HG03135 (cell line): ENCODE results near the gene RNLS.
A peak's percentile ranks its signal among the peaks of the same experiment; 100 is the strongest.

ENCODE experiments used
- ATAC-seq: cut with Tn5 transposase; IDR thresholded peaks from one replicate; pipeline ENCODE4 v1.9.1; 2021; ENCODE audit warnings: mild to moderate bottlenecking, moderate library complexity; ENCODE audit not compliant: unreplicated experiment

The RNLS gene

DNA sequence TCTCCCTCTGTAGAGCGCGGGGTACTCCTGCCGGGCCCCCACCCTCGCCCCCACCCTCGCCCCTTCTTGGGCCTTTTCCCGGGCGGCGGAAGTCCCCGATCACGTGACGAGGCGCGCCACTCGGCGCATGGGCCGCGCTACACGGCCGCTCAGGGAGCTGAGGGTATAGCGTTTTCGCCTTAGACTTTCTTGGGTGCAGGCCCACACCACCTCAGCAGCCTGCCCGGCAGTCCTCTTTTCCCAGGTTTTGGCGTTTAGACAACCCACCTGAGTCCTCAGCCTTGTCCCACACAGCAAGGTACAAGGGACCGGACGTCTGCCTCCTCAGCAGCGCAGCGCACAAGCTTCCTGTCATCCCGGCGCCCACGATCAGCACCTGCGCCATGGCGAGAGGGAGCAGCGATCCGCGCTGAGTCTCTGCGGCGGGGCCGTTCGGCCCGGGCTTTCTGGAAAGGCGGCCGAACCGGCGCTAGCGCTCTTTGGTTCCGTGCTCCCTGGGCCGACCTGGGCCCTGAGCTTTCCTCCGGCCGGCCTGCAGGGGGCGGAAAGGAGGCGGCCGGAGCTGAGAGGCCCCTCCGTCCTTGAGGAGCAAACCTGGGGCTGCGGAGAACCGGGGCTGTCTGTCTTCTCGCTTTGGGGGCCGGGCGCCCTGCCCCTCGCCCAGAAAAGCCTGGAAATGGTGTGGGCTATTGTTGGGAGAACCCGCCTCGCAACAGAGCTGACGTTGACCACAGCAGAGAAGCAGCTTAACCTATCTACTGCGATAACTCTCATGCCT is at the start of gene RNLS:
TSS of gene RNLS (minus strand) at position 513 of the 778 bp plus-strand sequence.
- peak; percentile 85 for ATAC-seq

DNA sequence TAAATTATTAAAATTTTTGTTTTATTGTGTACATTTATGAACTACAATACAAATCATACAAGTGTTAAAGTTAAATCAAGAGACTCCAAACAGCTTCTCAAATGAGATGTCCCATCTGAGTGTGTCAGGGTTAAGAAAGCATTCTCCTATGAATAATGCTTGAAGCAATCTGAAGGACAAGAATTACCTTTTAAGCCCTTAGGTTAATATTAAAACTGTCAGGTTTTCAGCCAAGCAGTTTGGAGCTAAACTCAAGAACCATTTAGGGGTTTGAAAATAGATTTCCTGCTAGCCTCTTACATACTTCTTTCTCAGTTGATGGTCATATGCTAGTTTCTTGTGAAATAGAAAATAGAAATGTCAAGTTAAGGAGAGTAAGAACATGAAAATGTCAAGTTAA is 41.7 kb upstream of the RNLS start:
- ATAC-seq = no peak

DNA sequence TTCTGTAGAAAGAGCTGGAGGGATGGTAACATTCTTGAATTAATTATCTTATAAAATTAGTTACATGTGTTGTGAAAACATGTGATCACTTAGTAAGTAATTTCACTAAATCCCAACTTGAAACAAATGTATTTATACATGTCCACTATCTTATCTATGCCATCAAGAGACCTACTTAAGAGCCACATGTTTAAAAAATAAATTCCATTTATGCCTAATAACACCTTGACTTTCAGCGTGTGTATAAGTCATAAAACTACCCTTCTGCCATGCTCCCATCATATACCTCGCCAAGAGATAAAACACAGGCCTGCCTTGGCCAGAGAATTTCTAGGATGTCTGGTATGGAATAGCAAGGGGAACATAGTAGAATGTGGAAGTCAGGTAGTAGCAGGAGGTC is 40.7 kb upstream of the RNLS start:
- ATAC-seq = no peak

DNA sequence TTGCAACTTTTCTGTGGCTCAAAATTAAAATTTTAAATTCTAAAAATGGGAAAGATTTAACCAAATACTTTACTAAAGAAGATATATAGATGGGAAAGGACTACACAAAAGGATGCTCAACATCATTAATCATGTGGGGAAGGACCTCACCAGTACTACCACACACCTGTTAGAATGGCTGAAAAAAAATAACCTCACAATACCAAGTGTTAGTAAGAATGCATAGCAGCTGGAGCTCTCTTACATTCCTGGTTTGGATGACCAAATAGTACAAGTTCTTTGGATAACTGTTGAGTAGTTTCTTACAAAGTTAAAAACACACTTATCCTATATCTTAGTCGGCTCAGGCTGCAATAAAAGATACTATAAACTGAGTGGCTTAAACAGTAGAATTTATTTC is 37.3 kb upstream of the RNLS start:
- ATAC-seq = no peak

DNA sequence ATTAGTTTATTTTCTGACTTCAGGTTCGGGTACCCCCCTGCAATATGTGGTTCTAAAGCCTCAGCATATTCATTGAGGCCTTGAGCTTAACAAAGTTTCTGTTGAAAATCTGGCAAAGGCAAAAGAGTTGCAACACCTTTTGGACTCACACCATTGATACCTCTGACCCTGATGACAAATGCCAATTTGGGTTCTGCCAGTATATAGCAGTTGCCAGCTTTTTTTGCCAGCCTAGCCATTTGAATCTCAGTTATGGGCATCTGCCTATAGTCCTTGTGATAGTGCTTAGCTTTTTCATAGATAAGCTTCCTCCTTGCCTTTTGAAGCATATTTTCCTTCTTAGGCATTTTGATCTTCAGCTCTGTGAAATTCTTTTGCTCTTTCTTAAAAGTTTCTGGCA is 35.4 kb upstream of the RNLS start:
- no peak for ATAC-seq

DNA sequence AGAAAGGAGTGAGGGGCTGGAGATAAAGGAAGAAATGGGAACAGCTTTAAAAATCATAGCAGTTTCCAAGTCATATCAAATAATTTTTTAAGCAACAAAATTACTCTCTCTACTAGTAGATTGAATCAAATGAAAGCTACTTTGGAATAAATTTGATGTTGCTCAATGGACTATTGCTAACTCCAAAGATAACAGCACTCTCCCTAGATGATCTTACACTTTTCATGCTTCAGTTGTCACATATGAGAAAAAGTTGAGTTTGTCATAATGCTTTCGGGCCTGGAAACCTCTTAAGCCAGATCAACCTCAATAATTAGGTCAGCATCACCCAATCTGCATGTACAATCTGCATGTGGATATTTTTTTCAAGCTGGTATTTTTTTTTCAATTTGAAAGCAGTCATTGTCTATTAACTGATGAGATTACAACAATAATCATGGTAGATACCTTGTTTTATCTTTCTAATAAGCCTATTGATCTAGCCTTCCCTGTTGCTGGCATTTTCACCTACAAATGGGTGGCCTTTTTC is 34.7 kb upstream of the RNLS start:
- ATAC-seq = no peak

DNA sequence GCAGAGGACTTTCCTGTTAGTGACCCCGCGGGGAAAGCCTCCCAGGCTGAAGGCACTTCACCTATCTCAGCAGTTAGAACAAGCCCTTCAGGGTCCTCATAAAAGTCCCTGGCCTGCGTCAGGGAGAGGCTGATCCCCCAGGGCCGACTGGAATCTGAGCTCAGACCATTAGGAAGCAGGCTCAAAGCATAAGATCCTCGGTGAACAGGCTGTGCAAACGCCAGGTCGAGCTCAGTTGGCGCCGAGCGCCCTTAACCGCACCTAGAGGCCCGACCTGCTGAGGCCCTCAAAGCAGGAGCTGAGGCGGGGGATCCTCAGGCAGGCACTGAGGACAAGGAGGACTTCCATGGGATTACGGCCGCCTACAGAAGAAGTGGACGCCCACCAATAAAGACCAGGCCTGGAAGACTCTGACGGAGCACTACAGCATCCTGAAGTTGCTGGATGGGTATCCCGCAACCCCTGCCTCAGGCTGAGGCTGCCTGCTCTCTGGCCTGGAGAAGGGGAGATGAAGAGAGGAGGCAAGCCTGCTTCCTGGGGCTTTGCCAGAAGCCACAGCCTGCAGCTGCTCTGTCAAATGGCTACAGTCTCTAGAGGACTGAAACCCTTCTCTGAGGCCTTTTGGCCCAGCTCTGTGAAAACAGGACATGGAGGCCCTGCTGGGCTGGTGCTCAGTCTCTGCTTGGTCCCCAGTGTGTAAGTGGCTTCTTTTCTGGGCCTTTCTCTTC is 33.3 kb upstream of the RNLS start:
- no peak for ATAC-seq

DNA sequence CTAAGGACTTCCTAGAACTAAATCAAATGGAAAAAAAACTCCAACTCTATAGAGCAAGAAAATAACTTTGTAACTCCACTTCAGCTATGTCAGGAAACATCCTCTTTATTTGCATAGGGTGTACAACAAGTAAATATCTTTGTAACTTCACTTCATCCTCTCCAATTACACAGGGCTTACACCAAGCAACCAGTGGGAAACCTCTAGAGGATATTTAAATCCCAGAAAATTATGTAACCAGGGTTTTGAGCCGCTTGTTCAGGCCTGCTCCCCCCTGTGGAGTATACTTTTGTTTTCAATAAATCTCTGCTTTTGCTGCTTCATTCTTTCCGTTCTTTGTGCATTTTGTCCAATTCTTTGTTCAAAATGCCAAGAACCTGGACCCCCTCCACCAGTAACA is 25.7 kb upstream of the RNLS start:
- ATAC-seq = no peak

DNA sequence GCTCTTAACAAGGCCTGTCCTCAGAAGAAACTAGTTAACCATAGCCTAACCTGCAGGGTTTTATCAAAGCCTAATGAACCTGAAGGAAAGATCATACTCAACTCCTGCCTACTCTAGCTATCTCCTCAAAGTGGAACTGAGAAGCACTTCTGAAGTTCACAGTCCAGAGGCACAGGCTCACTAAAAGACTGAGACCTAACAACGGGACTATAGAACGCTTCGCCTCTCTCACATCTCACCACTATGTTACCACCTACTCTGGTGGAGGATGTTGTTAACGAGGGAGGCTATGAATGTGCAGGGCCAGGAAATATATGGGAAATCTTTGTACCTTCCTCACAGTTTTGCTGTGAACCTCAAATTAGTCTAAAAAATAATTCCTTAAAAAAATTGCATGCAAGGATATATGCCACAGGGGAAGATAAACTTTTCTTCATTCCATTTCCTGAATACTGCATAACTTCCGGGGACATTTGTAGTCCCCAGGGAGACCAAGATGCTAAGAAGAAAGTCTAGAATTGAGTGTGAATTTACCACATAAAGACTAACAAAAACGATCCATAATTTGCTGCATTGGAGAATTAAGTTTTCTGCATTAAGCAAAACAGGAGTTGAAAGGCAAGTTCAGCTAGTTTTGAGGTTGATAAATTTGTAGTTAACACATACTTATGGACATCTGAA is 25.1 kb upstream of the RNLS start:
- ATAC-seq = no peak

DNA sequence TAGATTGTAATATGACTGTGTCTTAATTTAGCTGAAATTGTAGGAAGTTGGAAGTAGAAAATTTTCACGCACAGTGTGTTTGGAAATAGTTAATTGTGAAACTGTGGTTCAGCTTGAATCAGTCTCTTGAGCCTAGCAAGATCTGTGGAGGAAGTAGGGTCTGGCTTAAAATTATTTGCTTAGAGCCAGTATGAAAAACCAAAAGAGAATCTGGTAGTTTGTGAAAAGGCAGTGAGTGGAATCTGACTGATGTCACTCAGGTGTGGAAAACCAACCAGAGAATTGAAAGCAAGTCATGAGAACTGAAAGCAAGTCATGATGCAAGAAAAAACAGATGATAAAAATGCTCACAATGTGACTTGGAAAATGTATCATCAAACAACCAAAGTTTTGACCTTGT is 14.9 kb upstream of the RNLS start:
- ATAC-seq = peak; percentile 95

DNA sequence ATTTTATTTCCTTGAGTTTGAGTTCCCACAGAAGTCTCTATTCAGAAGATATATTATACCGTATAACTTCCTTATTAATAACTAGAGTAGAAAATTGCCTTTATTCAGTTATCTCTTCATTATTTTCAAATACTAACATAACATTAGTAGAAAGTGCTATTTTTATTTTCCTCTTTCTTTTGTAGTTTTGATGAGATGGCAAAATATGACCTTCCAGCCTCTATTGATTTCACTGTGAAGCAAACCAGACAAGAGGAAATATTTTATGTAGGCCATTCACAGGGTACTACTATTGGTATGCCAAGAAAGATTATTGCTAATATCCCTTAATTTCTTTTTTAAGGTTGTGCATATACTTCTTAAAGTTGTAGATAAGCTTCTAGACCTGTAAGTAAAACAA is 11.4 kb upstream of the RNLS start:
- ATAC-seq = no peak

DNA sequence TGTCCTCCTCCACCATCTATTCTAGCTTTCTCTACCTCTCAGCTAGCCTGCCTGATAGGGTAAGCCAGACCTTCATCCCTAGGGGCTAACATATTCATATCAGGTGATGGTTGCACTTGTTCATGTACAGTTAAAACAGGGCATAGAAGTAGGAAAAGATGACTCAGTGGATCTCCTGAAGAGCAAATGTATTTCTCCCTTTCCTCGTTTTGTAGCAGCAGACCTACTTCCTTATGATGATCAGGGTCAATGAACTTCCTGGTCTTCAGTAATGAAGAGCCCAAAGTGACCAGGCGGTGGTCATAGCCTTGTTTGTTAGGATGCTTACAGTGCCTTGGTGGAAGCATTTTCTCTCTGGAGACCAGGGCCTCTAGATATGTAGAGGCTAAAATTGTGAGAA is 9.8 kb upstream of the RNLS start:
- ATAC-seq = no peak

DNA sequence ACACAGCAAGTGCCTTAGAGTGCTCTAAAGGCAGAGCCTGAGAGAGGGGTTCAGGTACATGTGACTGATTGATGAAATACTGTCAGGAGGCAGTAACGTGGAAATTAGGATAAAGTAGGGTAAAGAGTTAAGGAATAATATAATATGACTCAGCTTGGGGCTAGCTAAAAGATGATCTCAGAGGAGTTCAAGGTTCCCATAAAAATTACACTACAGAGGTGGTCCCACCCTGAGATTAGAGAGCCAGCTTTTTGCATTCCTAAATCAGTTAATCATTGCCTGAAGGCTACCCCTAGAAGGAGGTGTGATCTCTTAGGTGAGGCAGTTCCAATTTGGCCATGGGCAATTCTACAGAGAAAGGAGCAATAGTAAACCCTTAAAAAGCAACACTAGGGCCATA is 9.3 kb upstream of the RNLS start:
- no peak for ATAC-seq

DNA sequence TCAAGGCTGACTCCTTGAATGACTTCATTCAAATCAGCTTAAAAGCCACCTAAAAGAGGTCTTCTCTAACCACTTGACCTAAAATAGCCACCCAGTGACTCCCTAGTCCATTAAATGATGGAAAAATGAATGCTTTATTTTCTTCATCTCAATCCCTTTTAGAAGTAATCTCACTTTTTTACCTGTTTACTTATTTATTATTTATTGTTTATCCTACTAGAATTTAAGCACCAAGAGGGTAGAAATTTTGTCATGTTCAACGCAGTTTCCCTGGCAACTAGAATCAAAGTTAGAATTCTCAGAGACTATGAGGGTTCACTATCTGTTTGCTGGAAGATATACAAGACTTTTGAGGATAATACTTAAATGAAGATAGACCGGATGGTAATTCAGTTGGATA is 3.3 kb upstream of the RNLS start, which contains the start of gene LIPJ:
TSS of gene LIPJ (plus strand) at position 301 of the 400 bp plus-strand sequence. CDS start 3,926 bp downstream, outside the sequence.
- no peak for ATAC-seq

DNA sequence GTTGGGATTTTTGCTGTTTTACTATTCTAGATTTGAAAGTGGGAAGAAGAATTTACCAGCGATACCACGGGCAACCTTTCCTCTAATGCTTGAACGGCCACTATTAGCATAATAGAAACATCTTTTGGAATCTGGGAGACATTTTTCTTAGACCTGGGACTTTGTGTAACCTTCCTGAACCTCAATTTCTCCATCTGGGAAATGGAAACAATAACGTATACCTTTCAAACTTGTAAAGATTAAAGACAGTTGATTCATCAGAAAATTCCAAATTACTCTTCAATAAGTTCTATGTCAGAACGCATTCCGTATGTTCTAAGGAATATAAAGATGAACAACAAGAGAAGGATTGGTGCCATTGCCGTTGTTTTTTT is 453 bp upstream of the RNLS start:
- ATAC-seq = no peak

DNA sequence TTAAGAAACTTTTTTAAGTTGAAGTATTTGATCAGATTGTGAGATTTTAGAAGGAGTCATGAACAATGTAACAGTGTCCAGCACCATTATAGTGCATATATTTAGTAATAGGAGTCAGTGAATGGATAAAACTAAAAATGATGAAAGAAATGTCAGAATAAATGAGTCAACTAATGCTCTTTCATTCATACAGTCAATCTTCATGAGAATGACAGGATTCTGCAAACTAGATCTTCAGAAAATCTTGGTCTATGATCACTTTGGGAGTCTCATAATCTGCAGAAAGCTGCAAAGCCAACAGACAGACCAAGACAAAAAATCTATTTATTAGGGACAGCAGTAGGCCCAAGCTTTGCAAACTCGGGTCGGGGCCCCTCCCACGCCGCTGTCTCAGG is 710 bp downstream of the RNLS start:
- no peak for ATAC-seq

DNA sequence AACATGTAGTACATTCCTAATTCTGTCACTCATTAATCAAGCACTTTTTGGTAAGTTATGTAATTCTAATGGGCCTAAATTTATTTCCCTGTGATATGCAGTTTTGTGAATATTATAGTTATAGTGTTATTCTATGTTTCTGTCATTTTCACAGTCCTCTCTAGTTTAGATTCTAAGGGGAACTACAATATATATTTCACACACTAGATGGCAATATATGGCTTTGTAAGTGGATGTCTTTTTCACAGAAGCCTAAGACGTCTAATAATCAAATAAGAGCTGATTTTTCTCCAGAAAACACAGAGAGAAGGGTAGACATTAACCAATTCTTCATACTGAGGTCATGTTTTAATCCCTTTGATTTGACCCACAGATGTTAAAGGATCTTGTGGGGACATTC is 18.0 kb downstream of the RNLS start:
- no peak for ATAC-seq

DNA sequence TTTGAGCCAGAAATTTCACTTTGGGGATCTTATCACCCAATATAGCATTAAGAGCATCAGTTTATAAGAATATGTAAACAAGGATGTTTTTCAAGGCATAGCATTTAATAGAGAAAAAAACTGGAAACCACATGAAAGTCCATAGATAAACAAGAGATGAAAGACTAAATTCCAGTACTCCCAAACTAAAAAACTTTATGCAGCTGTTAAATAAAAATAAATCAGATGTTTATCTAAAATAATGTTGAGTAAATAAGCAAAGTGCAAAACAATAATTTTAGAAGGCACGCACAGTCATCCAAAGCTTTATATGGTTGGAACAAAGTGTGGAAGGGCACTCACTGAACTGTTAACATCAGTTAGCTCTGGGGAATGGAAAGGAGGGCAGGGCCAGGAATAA is 21.0 kb downstream of the RNLS start:
- ATAC-seq = no peak

DNA sequence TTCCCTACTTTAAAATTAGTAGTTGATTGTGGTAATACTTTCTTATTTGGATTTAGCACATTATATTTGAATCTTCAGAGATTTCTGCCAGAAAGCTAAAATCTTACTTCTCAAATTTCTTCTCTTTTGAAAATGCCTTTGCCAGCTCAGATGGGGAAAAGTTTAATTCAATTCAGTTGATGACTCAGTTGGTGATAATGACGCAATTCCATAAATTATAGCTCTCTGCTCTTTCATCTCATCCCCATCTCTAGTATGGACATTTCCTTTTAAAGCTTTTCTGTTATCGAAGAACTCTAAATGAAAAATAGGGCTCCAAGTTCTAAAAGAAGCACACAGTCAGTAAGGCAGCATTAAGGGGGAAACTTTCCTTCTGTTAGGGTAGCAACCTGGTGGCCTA is 25.5 kb downstream of the RNLS start:
- no peak for ATAC-seq

DNA sequence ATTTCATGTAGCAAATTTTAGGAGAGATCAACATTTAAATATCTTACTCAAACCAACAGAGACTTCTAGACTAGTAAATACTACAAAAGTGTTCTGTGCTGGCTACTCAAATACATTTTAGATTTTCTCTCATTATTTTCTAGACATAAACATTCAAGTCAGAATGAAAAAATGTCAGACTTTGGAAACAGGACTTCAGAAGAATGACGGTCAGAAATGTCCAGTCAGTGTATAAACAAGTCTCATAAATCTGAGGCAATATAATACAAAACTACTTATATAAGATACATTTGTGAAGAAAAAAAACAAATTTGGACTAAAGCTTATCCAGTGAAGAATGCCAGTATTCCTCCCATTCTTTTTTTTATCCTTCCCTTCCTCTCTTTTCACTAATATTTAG is 25.9 kb downstream of the RNLS start:
- no peak for ATAC-seq

DNA sequence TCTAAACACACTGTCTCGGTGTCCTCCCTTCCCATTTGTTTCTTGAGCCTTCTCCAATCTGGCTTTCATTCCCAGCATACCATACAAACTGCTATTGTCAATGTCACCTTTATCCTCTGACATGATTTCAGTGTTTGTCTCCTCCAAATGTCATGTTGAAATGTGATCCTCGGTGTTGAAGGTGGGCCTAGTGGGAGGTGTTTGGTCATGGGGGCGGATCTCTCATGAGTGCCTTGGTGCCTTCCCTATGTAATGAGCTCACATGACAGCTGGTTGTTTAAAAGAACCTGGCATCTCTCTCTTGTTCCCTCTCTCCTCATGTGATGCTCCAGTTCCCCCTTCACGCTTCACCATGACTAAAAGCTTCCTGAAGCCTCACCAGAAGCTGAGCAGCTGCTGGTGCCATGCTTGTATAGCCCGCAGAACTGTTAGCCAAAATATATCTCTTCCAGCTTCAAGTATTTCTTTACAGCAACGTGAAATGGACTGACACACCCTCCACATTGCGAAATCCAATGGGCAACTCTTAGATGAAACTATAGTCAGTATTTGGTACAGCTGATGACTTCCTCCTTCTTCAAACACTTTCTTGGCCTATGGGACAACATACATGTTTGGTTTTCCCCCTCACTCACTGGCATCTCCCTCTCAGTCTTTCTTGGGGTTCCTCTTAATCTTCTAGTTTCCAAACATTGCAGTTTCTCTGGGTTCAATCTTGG is 27.8 kb downstream of the RNLS start:
- no peak for ATAC-seq
